EL (cell line): ENCODE results near the gene PSMG4.

Experiments used
- DNase-seq: peaks from one replicate; pipeline ENCODE4 v3.0.0-alpha.2; 2016

The PSMG4 gene, protein sequence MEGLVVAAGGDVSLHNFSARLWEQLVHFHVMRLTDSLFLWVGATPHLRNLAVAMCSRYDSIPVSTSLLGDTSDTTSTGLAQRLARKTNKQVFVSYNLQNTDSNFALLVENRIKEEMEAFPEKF

DNA sequence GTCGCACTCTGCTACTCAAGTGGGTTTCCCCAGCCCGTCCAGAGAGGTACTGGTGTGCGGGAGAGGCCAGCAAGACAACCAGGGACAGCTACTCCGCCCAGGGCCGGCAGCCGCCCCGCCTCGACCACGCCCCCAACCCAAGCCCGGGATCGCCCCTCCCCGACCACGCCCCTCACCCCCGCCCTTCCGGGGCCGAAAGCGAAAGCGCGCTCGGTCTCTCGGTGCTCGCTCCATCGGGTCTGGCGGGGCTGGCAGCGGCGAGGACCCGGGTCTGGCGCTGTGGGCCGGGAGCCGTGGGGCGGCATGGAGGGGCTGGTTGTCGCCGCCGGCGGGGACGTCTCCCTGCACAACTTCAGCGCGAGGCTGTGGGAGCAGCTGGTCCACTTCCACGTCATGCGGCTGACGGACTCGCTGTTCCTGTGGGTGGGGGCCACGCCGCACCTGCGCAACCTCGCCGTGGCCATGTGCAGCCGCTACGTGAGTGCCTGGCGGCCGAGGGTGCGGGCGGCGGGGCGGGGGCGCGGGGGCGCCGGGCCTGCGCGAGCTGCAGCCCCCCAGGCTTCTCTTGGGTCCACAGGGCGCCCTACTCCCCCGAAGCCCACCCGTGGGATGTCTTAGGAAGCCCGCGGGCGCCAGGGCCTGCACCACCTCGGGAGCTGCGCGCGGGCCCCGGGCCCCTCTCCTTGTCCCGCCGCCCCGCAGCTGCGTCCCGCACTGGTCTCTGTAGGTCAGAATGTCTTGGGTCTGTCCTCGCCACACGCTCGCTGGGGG, at the start of gene PSMG4:
Gene PSMG4 (plus strand): TSS at position 228 of the 771 bp plus-strand sequence. CDS start 76 bp downstream, at position 304.
- DNase-seq = peak; percentile 89

DNA sequence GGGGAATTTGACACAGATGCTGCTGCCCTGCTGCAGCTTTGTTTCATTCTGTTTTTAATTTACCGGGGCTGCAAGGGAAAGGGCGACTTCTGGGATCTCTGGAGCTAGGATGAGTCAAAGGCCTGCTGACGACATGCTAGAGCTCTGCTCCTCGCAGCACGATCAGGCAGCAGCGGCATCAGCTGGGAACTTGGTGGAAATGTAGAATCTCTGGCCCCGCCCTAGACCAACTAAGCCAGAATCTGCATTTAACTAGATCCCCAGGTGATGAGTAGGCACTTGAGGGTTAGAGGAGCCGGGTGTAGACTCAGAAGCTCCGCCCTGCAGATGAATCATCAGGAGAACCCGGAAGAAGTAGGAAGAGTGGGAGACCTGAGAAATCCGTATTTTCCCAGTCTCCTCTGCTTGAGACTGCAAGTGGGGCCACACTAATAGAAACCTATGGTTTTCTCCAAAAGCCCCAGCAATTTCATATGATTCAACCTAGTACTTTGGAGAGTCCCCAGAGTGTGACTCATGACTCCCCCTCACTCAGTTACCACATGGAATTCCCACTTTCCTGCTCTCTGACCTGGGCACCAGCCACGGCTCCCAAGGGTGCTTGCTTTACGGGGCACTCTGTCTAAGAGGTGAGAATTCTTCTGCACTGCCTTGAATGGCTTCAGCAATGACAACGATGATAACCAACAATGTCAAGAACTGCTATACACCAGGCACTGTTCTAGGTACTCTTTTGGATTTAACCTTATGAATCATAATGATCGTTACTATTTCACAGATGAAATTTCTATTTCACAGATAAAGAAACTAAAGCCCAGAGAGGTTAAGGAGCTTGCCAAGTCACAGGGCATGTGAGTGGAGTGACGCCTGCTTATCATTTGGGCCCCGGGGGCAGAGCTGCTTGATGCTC, 49.4 kb upstream of the PSMG4 start:
- DNase-seq = peak; percentile 99

DNA sequence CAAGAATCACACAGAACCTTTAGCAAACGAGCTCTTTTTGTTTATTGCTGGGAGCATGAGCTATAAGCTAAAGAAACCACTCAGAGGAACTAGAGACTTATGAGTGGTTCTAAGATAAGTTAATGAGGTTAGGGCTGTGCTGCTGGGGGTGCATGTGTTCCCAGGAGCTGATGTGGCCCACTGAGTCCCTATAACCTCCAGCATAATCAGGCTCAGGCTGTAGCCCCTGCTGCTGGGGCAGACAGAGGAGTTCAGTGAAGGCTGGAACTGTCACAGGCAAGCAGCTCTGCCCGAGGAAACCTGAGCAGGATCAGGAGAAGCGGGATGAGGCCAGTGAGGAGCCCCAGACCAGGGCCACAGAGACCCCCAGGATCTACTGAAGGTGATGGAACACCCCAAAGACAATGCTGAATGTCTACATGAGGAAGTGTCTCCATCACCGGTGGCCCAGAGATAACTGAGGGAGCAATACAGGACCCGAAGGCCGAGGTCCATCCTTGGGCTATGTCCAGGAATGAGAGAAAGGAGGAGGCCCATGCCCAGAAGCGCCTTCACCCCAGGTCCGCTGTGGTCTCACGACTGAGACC, 48.6 kb upstream of the PSMG4 start:
- DNase-seq = no peak

DNA sequence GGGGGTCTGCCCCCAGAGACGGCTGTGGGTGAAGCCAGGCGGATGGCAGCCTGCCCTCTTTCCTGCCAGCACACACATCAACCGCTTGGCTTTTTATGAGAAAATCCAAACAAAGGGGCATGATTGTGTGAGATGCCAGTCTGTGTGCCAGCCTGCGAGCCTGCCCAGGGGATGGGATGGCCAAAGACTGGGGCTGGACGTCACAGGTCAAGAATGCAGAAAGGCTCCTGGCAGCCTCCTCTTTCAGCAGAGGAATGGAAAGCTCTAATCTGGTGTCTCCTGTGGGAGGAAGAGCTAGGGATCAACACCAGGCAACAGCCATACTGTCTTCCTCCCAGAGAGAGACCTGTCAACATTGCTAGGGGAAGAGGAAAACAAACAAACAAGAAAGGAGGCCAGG, 47.1 kb upstream of the PSMG4 start:
- peak; percentile 61 for DNase-seq

DNA sequence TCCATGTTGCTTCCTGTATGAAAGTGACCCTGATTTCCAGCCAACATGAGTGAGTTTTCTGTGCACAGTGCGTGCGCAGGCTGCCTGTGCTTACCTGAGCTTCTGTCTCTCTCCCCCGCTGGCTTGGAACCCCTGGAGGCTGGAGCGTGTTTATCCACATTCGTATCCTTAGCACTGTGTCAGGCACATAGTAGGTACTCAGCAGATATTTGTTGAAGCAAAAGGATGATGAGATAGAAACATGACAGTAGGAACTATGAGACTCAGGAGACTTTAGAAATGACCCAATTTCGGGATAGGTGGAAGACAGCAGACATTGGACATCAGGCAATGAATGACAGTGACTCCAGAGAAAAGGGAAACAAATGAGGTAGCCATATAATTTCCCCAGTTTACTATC, 46.5 kb upstream of the PSMG4 start:
- no peak for DNase-seq

DNA sequence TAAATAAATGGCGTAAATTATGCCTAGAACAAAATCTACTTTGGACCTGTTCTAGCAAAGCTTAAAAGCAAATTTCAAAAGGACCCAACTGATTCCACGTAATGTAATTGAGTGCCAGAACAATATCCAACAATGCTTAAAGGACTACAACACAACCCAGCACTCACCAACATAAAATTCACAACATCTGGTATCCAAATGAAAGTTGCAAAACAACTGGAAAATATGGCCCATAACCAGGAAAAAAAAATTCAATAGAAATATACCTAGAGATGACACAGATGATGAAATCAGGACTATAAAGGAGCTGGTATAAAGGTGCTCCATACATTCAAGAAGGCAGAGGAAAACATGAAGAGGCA, 45.4 kb upstream of the PSMG4 start:
- no peak for DNase-seq

DNA sequence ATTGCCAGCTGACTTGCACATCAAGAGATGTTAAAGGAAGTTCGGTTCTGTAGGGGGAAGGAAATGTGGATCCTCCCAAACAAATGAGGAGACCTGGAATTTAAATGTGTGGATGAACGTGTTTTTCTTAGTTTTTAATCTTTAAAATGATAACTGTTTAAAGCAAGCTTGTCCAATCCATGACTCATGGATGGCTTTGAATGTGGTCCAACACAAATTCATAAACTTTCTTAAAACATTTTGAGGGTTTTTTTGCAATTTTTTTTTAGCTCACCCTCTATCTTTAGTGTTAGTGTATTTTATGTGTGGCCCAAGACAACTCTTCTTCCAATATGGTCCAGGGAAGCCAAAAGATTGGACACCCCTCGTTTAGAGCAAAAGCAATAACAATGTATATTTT, 43.8 kb upstream of the PSMG4 start:
- DNase-seq = peak; percentile 41

DNA sequence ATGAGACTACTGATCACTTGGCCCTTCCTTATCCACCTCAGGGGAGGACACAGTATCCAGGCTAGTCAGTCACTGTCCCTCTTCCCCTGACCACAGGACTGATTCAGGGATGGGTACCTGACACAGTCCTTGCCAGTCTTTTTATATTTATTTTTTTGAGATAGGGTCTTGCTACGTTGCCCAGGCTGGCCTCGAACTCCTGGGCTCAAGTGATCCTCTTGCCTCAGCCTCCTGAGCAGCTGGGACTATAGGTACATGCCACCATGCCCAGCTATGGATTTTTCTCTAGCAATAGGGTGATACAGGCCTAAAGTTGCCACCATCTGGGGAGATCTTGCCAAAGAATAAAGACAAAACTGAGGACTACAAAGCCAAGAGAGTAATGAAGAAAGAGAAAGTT, 41.5 kb upstream of the PSMG4 start:
- no peak for DNase-seq

DNA sequence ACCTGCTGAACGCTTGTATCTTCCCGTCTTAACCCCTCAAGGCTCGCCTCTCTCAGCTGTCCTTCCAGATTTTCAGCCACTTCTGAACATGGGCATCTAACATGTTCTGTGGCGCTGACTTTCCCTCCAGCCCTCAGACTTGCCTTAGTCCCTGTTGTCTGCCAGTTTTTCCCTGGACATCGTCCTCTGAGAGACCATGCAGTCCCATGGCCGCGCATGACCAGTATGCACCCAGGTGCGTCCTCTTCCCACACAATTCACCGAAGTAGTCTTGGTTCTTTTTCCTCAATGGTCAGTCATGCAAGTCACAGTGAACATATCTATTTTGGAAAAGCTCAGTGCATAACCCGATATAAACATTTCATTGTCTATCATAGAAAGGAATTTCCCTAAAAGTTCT, 40.5 kb upstream of the PSMG4 start:
- DNase-seq = no peak

DNA sequence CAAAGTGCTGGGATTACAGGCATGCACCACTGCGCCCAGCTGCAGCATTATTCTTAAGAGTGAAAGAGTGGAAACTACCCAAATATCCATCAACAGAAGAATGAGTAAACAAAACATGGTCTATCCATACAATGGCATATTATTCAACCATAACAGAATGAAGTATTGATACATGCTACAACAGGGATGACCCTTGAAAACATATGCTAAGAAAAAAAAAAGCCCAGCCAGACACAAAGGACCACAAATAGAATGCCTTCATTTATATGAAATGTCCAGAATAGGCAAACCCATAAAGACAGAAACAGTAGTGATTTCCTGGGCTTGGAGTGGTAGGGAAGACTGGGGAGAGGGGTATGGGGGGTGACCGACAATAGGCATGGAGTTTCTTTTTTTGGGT, 38.4 kb upstream of the PSMG4 start:
- no peak for DNase-seq

DNA sequence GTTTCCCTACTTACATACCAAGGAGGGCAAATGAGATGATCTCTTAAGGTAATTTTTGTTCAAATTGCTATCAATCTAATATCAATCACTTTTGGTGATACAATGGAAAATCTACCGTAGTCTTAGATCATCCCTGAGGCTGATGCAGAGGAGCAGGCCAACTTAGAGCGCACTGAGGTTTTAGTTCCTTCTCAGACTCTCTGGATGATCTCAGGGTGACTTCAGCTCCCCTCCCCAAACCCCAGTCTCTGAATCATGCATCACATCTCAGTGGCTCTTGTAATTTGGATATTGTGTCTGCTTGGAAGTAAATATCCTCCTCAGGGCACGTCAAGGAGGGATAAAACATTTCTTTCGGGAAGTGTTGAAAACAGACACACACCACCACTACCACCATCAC, 37.2 kb upstream of the PSMG4 start:
- no peak for DNase-seq

DNA sequence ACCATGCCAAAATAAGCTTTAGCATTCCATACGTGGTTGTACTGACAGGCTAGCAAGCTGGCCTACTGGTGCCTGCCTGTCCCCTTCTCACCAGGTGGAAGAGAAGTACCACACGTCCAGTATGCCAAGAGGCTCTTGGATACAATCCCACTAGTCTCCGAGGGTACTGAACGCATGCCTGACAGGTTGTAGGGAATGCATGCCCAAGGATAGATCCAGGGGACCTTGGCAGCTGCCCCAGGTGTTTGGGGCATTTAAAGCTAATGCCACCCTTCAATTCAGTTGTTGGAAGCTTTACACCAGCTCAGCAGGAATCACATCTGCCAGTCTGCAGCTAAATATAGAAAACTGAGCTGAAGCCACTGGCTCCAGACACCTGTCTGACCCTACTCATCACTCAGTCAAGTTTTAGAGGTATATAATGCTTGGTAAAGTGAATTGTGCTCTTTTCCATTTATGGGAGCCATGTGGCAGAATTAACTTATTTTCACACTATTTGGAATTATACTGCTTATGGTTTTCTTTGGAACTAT, 36.2 kb upstream of the PSMG4 start:
- DNase-seq = no peak

DNA sequence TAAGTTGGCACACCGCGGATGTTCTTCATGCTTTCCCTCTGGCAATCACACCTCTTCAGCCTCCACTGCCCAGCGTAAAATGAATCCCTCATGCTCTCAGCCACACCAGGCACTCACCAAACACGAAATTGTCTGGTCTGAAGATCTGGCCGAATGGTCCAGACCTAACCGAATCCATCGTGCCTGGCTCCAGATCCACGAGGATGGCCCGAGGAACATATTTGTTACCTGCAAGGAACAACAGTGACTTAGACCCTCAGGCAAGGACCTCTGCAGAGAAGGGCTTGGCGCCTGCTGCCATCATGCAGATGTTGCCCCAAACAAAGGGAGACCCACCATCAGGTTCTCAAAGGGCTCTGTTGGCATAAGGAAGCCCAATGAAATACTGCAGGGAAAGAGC, 32.7 kb upstream of the PSMG4 start:
- DNase-seq = no peak

DNA sequence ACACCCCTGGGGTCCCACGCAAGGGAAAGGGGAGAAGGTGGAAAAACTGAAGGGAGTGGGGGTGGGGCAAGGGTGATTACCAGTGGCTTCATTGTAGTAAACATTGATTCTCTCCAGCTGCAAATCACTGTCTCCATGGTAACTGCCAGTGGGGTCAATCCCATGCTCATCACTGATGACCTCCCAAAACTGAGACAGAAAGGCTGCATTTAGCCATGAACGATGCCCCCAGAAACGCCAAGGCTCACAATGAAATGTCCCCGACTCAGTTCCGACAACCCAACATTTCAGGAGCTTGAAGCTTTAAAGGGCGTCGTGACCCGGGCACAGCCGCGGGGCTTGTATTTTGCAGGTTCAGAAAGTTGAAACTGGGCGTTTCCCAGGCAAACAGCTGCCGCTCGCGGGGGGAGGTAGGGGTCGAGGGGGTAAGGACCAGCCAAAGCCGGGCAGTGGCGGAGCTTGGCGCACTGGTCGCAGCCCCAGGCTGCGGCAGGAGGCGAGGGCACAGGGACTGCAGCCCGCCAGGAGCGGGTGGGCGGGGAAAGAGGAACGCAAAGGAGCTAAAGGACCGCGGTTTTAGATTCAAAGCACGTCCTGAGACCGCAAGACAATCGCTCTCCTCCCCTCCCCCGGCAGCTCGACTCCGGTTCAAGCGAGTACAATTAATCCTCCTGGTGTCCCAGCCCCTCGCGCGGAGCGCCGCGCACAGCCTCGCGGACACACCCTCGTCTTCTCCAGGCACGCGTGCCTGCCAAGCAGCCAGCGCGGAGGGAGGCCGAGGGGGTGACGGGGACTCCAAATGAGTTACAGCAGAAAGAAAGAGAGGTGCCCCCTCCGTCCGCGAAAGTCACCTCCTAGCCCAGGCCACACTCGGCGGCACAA, 32.0 kb upstream of the PSMG4 start:
- peak; percentile 52 for DNase-seq

DNA sequence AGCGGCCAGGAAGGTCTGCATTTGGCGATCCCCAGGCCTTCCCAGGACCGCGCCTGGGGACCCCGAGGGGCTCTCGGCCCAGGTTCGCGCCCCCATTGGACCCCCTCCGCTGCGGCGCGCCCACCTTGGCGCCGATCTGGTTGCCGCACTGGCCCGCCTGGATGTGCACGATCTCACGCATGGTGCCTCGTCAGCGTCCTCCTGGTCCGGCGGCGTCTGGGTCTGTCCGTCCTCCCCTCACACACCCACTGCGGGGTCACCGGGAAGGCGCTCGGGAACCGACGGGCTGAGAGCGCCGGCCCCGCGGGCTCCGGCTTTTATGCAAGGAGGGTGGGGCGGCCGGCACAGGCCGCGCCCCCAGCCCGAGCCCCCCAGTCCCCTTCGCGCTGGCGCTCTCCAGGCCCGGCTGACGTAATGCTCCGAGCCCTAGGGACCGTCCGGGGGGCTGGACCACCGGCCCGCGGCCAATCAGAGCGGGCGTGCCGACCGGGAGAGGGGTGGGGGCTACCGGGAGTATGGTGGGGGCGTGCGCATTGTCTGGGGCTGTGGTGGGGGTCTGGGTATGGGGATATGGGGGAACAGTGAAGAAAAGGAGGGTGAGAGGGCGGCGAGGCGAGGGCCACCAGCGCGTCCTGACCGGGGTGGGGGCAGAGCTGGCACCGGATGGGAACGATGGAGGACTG, 31.2 kb upstream of the PSMG4 start, which contains the start of gene TUBB2B:
Gene TUBB2B (minus strand): TSS at position 291 of the 683 bp plus-strand sequence. CDS start 110 bp downstream, at position 181.
- DNase-seq = peak; percentile 48

DNA sequence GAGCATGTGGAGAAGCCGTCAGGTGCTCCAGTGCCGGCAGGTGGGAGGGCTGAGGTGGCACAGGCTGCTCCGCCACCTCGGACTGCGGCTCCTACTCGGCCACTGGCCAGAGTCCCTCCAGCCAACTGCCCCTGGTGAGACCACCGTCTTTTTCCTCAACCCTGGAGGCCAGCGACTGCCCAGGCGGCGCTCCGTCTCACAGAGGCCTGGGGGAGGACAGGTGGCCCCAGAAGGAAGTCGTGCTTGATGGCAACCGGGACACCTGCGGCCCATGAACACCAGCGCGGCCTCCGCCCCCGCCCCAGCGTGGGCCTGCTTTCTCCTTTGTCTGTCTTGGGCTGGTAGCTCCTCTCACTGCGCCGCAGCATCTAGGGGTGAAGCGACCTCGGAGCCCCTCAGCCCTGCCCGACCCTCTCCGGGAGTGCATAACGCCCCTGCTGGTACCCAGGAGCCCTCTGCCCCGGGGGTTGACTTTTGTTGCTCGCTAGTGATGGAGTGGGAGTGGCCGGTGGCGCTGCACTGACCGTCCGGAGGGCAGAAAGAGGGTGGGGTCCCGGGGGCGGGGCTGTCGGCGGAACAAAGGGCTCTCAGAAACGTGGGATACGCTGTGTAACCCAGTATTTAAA, 30.6 kb upstream of the PSMG4 start:
- DNase-seq = no peak

DNA sequence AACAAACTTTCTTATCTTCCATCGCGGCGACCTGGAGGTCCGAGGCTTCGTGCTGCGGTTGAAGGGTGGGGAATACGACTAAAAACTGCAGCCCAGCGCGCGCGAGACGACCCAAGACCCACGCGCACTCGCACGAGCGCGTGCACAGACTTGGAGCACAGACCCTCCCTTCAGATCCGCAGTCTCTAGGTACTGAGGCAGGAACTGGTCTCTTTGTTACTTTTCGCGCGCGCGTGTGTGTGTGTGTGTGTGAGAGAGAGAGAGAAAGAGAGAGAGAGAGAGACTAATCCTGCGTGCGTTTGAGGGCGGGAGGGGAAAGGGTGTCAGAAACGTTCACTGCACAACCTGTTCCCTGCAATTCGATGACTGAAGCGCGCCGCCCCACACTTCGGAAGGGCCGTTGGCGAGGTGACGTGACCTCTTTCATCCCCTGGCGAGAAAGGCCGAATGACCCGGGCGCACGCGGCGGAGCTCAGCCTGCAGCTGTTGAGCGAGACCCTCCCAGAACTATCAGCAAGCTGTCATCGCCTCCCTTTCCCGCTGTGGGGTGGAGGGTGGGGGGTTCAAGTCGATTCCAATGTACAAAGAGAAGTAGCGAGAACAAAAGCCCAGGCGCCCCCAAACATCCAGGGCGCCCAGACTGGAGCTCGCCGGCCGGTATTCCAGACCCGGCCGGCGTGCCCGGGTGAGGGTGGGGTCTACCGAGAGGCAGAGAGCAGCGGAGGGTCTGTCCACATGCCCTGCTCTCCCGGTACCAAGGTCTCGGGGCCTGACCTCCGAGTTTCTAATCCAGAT, 29.8 kb upstream of the PSMG4 start:
- no peak for DNase-seq

DNA sequence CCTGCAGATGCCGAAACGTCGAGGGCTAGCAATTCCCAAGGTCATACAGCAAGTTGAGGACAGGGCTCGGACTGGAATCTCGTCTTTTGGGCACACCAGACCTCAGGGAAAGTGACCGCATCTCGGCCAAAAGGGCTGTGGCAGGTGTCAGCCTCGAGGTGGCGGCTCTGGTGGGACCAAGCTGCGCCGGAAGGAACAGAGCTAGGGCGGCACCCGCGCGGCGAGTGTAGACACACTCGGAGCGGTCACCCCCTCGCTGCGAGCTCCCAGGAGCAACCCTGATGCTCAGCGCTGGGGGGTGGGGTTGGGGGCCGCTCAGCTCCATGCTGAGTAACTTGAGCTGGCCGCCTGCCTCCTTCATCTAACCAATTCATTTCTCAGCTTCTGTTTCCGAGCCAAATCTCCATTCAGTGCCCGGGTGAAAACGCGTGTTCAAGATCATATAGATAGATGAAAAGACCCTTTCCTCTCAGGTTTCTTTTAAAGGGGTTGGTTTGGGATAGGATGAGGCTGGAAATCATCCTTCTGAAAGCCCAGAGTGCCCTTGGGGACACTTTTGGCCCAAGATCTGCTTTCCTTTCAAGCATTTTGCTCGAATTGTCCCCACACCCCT, 29.1 kb upstream of the PSMG4 start:
- no peak for DNase-seq

DNA sequence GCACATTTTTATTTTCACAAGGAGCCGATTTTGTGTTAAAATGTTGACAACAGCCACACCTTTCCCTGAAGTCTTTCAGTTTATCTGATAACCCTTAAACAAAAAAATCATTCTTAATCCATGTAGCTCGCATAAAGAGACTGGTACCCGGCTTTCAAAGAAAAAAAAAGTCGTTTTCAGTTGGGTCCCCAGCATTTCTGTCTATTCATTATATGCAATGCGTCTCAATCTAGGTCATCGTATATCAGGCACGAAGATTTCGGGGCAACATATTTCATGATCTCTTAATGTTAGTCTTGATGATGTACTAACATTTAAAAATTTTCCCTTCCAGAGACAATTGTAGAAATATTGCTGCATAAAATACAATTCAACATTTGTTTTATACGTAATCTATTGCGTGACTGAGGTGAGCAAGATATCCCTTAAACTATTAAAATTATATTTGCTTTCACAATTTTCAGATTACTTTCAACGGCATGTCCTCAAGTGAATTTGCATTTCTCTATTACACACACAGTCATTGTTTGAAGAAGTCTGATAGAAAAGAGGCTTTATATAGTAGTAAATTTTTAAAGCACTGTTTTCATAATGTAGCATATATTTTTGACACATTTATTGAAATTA, 28.4 kb upstream of the PSMG4 start:
- no peak for DNase-seq
